ENCODE results near the gene TMEM208.

The TMEM208 gene

GRCh38 chr16:67237396-67238277, 10.7 kb downstream of the TMEM208 start:
- DNase-seq = no peak

DNA sequence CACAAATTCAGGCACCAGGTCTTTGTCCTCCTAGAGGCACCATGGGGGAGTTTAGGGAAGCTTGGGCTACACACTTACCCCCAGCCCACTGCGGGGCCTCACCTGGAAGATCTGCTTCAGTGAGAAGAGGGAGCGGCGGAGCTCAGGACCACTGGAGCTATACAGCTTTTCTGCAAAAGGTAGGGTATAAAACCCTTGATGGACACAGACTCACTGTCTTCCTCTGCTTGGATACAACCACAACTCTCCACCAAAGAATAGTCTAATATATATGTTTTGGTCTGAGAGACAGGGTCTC, 11.3 kb downstream of the TMEM208 start:
- no peak for DNase-seq

DNA sequence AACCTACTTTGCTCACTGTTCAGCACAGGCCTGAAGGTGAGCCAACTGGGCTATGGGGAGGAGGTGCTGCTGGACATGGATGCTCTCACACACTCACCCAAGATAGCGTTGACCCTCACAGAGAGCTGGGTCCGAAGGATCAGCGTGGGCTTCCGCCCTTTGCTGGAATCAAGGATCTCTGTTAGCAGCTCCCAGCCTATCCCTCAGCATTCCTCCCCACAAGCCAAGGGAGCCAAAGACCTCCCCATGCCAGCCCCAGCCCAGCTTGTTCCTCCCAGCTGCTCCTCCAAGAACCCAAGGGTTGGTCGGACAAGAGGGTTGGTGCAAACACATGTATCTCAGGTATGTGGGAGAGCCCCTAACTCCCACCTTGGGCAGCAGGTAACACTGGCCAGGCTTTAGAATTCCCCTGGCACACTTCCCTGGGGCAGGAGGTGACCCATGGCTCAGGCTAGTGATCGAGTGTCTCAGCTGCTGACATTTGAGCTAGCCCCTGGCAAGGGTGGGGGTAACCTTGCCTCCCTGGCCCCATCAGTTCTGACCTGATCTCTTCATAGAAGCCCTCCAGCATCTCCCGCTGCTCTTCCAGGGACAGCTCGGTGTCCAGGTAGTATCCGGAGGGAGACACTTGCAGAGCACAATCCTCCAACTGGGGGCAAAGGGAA, 12.0 kb downstream of the TMEM208 start:
- no peak for DNase-seq

DNA sequence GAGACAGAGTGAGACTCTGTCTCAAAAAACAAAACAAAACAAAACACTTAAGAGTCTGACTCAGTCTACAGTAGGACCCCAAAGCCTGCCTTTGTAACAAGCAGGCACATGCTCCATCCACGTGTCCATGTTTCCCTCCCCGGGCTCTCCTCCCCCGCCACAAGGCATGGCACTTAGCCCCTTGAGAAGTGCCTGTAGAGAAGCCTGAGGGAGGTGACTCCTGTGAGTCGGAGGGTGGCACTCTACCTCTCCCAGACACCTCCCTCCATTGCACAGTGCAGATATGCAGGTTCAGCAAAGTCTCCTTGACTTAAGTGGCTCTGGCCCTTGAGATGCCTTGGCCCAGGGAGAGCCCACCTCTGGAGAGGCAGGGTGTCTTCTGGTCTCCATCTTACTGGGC, 13.6 kb downstream of the TMEM208 start:
- no peak for DNase-seq

GRCh38 chr16:67241008-67241900, 14.3 kb downstream of the TMEM208 start:
- DNase-seq = no peak

- DNase-seq = no peak
Measured at GRCh38 chr16:67242138-67242730, 15.3 kb downstream of the TMEM208 start.

DNA sequence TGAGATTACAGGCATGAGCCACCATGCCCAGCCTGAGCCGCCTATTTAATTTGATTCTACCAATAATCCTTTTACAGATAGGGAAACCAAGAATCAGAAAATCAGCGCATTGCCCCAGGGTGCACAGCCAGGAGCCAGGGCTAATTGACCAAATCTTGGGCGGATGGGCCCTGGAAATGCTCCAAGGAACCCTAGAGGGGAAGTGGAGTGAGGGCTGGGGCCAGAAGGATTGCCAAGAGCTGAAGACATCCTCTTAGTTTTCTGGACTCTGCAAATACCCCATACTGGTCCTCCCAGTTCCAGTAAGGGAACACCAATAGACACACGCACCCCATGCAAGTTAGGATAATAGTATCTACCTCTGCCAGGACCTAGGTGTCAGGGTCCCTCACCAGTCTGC, 16.6 kb downstream of the TMEM208 start:
- no peak for DNase-seq

- peak; percentile 97 to 98 for DNase-seq
Measured at GRCh38 chr16:67244387-67245185, 17.7 kb downstream of the TMEM208 start.

DNA sequence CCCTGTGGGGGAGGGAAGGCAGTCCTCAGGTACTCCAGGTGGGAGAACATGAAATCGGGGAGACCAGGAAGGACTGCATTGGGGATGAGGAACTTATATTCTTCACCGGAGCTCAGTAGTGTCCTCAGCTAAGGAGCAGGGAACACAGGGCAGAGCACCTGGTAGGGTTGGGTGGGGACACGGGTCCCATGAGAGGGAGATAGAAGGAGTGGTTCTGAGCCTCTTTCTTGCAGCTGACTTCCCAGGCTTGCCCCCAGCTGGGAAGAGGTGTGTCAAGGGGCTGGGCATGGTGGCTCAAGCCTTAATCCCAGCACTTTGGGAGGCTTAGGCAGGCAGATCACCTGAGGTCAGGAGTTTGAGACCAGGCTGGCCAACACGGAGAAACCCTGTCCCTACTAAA, 18.3 kb downstream of the TMEM208 start:
- DNase-seq = peak in 1 of 2 experiments; percentile 38

DNA sequence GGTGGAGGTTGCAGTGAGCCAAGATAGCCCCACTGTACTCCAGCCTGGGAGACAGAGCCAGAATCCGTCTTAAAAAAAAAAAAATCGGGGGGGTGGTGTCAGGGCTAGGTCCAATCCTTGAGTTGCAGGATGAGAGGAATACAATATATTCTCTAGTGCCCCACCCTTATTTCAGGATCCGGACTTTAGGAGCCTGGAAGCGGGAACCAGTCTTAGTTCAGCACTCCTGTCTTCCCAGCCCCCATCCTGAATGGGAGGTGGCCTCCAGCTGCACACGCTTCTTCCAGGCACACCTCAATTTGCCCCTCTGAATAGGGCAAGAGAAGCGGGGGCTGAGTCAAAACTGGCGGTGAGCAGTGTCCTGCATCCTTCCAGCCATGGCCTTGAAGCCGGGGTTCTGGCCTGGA, 18.7 kb downstream of the TMEM208 start:
- DNase-seq = no peak

DNA sequence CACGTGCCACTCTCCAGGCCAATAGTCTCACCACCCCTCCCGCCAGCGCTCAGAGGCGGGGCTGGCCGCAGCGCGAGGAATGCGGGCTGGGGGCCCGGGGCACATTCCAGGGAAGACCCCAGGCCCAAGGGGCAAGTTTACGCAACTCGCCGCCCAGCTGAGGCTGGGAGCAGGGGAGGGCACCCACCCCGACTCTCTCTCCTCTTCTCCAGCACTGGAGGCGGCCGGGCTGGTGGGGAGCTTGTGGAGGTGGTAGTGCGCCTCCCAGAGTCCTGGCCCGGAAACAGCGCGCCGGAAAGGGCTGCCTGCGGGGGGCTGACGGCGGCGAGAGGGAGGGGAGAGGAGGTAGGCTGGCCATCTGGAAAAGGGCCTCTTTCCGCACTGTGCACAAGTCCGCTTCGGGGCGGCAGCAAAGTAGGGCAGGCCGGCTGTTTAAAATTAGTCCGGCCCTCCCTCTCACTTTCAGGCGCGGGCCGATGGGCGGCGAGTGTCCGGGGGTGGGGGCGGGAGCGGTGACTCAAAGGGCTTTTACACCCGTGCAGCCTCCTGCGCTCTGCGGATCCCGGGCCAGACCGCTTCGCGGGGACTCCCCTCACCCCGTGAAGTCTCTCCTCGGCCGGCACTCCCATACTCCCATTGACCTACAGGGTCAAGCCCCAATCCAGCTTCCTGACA, 19.3 kb downstream of the TMEM208 start:
- DNase-seq = peak; percentile 68 to 86

- DNase-seq = no peak
Measured at GRCh38 chr16:67246756-67247191, 19.8 kb downstream of the TMEM208 start.

DNA sequence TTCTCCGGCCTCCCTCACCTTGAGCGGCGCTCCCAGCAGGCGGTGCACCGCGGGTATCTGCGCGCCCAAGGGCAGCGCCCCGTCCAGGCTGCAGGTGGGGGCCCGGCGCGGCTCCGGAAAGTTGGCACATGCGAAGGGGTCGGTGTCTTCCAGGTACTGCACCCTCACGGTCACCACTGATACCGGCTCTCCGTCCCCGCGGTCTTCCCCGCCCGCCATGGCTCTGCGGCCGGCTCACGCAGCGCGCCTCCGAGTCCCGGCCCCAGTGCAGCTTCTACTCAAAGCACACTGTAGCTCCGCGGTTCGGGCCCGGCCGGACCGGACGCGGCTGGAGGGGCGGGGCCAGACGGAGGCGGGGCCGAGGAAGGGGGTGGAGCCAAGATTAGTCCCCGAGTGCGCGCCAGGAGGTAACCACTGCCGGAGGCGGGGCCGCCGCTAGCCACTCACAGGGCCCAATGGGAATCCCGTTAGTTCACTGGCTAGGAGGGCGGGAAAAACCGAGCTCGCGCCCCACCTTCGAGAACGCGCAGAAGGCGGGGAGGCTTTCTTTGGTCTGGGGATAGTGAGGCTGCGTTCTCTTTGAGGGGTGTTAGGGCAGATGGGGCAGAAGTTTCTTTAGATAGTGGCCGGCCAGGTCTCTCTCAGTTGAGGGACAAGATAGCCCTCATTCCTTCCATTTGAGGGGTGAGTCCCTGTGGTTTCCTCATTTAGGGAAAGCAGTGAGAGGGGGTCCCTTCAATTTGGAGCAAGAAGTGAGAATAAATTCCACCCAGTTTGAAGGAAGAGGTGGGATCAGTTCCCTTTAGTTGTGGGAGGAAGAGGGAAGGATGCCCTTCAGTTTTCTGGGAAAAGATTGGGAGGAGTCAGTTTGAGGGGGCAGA, 20.5 kb downstream of the TMEM208 start, which contains the start of gene FHOD1:
Gene FHOD1 (minus strand): TSS at position 290 of the 881 bp plus-strand sequence. CDS start 71 bp downstream, at position 219.
- peak; percentile 92 to 94 for DNase-seq

DNA sequence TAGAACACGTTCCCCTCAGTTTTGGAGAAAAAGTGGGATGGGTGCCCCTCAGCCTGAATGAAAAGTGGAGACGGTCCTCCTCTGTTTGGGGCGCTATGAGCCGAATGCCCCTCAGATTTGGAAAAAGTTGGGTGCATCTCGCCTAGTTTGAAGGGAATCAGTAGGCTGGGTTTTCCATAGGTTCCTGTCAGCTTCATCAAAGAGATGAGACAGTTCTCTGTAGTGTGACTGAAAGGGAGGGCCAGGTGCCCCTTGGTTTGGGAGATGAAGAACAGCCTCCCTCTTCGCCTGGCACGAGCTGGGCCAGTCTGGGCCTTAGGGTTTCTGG, 21.1 kb downstream of the TMEM208 start:
- no peak for DNase-seq

- DNase-seq = no peak
Measured at GRCh38 chr16:67248401-67249177, 21.7 kb downstream of the TMEM208 start, which contains the start of gene SLC9A5. Gene SLC9A5, plus strand, starts transcription at chr16:67248979. Its CDS starts 36 bp downstream, at chr16:67249015.

GRCh38 chr16:67249178-67250044, 22.5 kb downstream of the TMEM208 start:
- DNase-seq = no peak

DNA sequence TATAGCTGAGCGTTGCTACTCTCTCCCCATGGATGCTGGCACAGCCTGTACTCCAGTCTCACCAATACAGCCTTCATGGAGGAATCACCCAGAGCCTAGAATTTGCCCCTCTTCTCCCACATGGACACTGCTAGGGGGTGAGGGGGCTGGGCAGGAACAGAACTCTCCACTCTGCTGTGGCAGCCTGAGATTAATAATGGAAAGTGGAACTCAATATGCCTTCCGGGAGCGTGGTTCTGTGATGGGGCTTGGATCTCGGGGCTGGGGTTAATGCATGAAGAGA, 23.1 kb downstream of the TMEM208 start:
- no peak for DNase-seq

- DNase-seq = no peak
Measured at GRCh38 chr16:67252609-67253497, 25.9 kb downstream of the TMEM208 start.
